Adrenal gland (tissue), 12 donors: ENCODE data around the gene CTTN. TPM values are rescaled to one million over a fixed set of nuclear protein-coding genes. Genes with fewer than 3 reads are reported as not detected.

ENCODE experiments used
- DNase-seq, 7 donors: peaks; one replicate each; pipeline ENCODE4 v3.0.0-alpha.2; 2019 to 2020
- H3K27ac ChIP-seq, 5 donors: fragments of 200-600 bp; sonication (generic) in 4 of 5; 1 replicate in 3 of 5; 2 replicates in 2 of 5; pipeline versions ENCODE4 v1.5.1 to v1.8.0; 2016 to 2020; ENCODE audit warnings: mild to moderate bottlenecking in 1 of 5
- H3K27me3 ChIP-seq: fragments of 200-600 bp; 2 replicates; pipeline ENCODE4 v1.8.0; 2021
- H3K36me3 ChIP-seq, 2 donors: fragments of 200-600 bp; replicated peaks in 1 of 2; 1 replicate in 1 of 2; 2 replicates in 1 of 2; pipeline versions ENCODE4 v1.5.1 to v1.8.0; 2018 to 2022
- H3K4me1 ChIP-seq, 2 donors: fragments of 200-600 bp; replicated peaks in 1 of 2; 1 replicate in 1 of 2; 2 replicates in 1 of 2; pipeline versions ENCODE4 v1.5.1 to v1.8.0; 2018 to 2021
- H3K4me3 ChIP-seq, 4 donors: fragments of 200-600 bp; sonication (generic) in 3 of 4; one replicate each; pipeline ENCODE4 v1.5.1; 2016 to 2018
- H3K9me3 ChIP-seq, 3 donors: fragments of 200-600 bp; sonication (generic) in 1 of 3; replicated peaks in 1 of 3; 1 replicate in 2 of 3; 2 replicates in 1 of 3; pipeline versions ENCODE4 v1.5.1 to v1.8.0; 2016 to 2021
- CTCF ChIP-seq, 6 experiments: fragments of 450-650 bp in 4 of 6; fragments of 200-600 bp in 2 of 6; sonication (generic) in 1 of 6; IDR thresholded peaks; 1 replicate in 5 of 6; 2 replicates in 1 of 6; pipeline versions ENCODE4 v1.5.1 to v1.8.0; 2016 to 2021; ENCODE audit warnings: antibody characterized with exemption in 6 of 6, mild to moderate bottlenecking in 2 of 6, moderate library complexity in 1 of 6
- POLR2A ChIP-seq, 2 donors: fragments of 450-650 bp; IDR thresholded peaks; one replicate each; pipeline ENCODE4 v1.6.1; 2017; ENCODE audit warnings: antibody characterized with exemption in 2 of 2, mild to moderate bottlenecking in 2 of 2, moderate library complexity in 1 of 2
- WGBS, 4 donors: extraction: QIAGEN DNeasy Blood & Tissue Kit in 2 of 4; methylation state at CpG; one replicate each; pipeline versions ENCODE4 v1.1.5 to v1.1.7; 2013 to 2017; 5-methylcytosine and 5-hydroxymethylcytosine counted together
- intact Hi-C, 2 donors: fragments of 100-400 bp; cut with DNase I; formaldehyde crosslinking; loops; one replicate each; pipeline versions ENCODE4 v1.14.1 to v1.15.0; 2022 to 2023
- polyA plus RNA-seq, 3 donors: library from polyadenylated mRNA; stranded (reverse); fragments of 200-250 nt in 2 of 3; fragments of 350-450 nt in 1 of 3; fragmentation: Illumina TruSeq in 1 of 3; extraction: RNeasy Lipid Tissue Mini Kit (QIAGEN cat#74804) in 1 of 3; gene quantifications; one replicate each; pipeline ENCODE4 v1.2.3, GENCODE V29; 2013 to 2014
- total RNA-seq, 9 donors: library from RNA; depleted of rRNA in 4 of 9; stranded (reverse); fragments of >200 nt in 4 of 9; fragments of 120-200 nt in 1 of 9; fragmentation: NEBNext Ultra II Directional in 1 of 9; extraction: Animal tissue kit (Norgen Biotek cat#: 25700) in 1 of 9; gene quantifications; one replicate each; pipeline versions ENCODE4 v1.1.0 to v1.2.4, GENCODE V29; 2013 to 2023
- donor health status: healthy with polysubstance abuse.
- donor health status: Bipolar disorder and iron deficiency.
- donor health status: DM: yes; HTN: yes; CAD: no.
- donor health status: DM: no; HTN: no; CAD: no.
- donor health status: DM: no; HTN: no; CAD: no.
- donor health status: DM: yes; HTN: yes; CAD: no.

CTTN gene
- total and polyA plus RNA-seq, 12 donors, result 157 to 419 (median 266) TPM

GRCh38 chr11:70413151-70413550, 14.8 kb downstream of the CTTN start:
- peaks cover 0 to 99% of the 10 kb centered on the region in 2 donors for H3K36me3 ChIP-seq
- H3K4me1 ChIP-seq, result peaks cover 0 to 7% of the 10 kb centered on the region in 2 donors
- no peak overlapping the region for H3K27ac ChIP-seq
- H3K27me3 ChIP-seq, result no peaks in the 10 kb centered on the region
- WGBS, 4 donors, result 27 to 76% (median 55%) methylated on average over 2 to 10 of the region's 10 CpGs
- no peak for TF ChIP-seq POLR2A (IDR thresholded peaks at IDR 0.05)
- no peak for TF ChIP-seq CTCF (IDR thresholded peaks at IDR 0.05)
- intact Hi-C loops, result no loop called here
- H3K4me3 ChIP-seq, result no peak overlapping the region
- peak in 4 of 7 donors; percentile 58 to 69 (median 64) for DNase-seq
- H3K9me3 ChIP-seq, result no peaks in the 10 kb centered on the region

GRCh38 chr11:70414341-70415100, 16.2 kb downstream of the CTTN start:
- intact Hi-C loops, result no loop called here
- TF ChIP-seq POLR2A (IDR thresholded peaks at IDR 0.05) (no peak), CTCF (IDR thresholded peaks at IDR 0.05) (no peak)
- 86 to 96% (median 94%) methylated on average over 14 to 28 of the region's 28 CpGs for whole genome bisulfite sequencing, 4 donors

GRCh38 chr11:70415191-70415590, 16.9 kb downstream of the CTTN start:
- intact Hi-C loops, result no loop called here
- no peak overlapping the region for H3K27ac ChIP-seq
- TF ChIP-seq POLR2A (IDR thresholded peaks at IDR 0.05), result no peak
- TF ChIP-seq CTCF (IDR thresholded peaks at IDR 0.05), result peak in 1 of 6 experiments; percentile 29
- peaks cover 0 to 7% of the 10 kb centered on the region in 2 donors for H3K4me1 ChIP-seq
- H3K27me3 ChIP-seq, result no peaks in the 10 kb centered on the region
- peak in 2 of 7 donors; percentile 83 to 85 for DNase-seq
- H3K36me3 ChIP-seq, result peaks cover 0 to 99% of the 10 kb centered on the region in 2 donors
- H3K4me3 ChIP-seq, result no peak overlapping the region
- H3K9me3 ChIP-seq, result no peaks in the 10 kb centered on the region
- 61 to 81% (median 73%) methylated on average over 7 to 10 of the region's 10 CpGs for WGBS, 4 donors

More at GRCh38 chr11:70414341-70415100, 16.2 kb downstream of the CTTN start:
- Histone ChIP-seq H3K4me3 (no peak overlapping the region), H3K9me3 (no peaks in the 10 kb centered on the region), H3K27ac (no peak overlapping the region), H3K36me3 (peaks cover 0 to 99% of the 10 kb centered on the region in 2 donors), H3K27me3 (no peaks in the 10 kb centered on the region), H3K4me1 (peaks cover 0 to 7% of the 10 kb centered on the region in 2 donors)
- DNase-seq, result no peak

GRCh38 chr11:70415642-70416395, 17.5 kb downstream of the CTTN start:
- DNase-seq, result no peak
- H3K4me1 ChIP-seq, result peaks cover 0 to 7% of the 10 kb centered on the region in 2 donors
- peaks cover 0 to 97% of the 10 kb centered on the region in 2 donors for H3K36me3 ChIP-seq
- no peaks in the 10 kb centered on the region for H3K27me3 ChIP-seq
- no peak overlapping the region for H3K4me3 ChIP-seq
- no peak for TF ChIP-seq POLR2A (IDR thresholded peaks at IDR 0.05)
- TF ChIP-seq CTCF (IDR thresholded peaks at IDR 0.05), result no peak
- H3K27ac ChIP-seq, result no peak overlapping the region
- 76 to 83% (median 79%) methylated on average over 25 of the region's 25 CpGs for WGBS, 4 donors
- H3K9me3 ChIP-seq, result no peaks in the 10 kb centered on the region
- intact Hi-C loops, result no loop called here
